ENCODE results near the gene MYPN.
"Not testable (repeated sequence)": the region's sequence is repeated elsewhere in the genome, so short reads cannot be mapped to it uniquely, and the experiment has no call there.

The MYPN gene

GRCh38 chr10:68109331-68109730 is at the start of gene MYPN:
MYPN (plus strand) TSS chr10:68109488; CDS start chr10:68121439, 11,951 bp downstream.
- no peak for DNase-seq

- no peak for DNase-seq
These were observed 42.3 kb upstream of the MYPN start for GRCh38 chr10:68067029-68067428.

GRCh38 chr10:68067508-68067907 is 41.8 kb upstream of the MYPN start:
- DNase-seq = no peak

GRCh38 chr10:68073631-68074030 is 35.7 kb upstream of the MYPN start:
- no peak for DNase-seq

GRCh38 chr10:68074031-68074774 is 35.1 kb upstream of the MYPN start:
- DNase-seq = no peak

GRCh38 chr10:68074775-68075549 is 34.3 kb upstream of the MYPN start, which contains the start of gene HERC4:
HERC4 (minus strand) TSS chr10:68075283; CDS start chr10:68073108, 2,175 bp downstream.
- DNase-seq = peak; percentile 82

- no peak for DNase-seq
These were observed 33.7 kb upstream of the MYPN start for GRCh38 chr10:68075550-68076004.

- not testable (repeated sequence) for DNase-seq
These were observed 33.2 kb upstream of the MYPN start for GRCh38 chr10:68076081-68076480.

GRCh38 chr10:68077026-68077425 is 32.3 kb upstream of the MYPN start:
- no peak for DNase-seq

DNA sequence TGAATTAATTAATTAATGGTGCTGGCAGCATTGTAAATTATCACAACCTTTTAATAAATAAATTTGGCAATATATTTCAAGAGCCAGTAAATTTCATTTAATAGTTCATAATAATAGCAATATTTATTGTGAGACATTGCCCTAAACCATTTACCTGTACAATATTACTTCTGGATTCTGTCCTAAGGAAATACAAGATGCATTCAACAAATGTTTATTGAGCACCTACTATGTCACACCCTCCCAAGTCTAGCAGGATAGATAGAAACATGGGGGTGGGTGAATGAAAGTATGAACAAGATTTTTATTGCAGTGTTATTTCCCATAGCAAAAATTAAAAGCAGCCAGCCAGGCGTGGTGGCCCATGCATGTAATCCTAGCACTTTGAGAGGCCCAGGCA is 29.9 kb upstream of the MYPN start:
- DNase-seq = no peak

- no peak for DNase-seq
These were observed 28.3 kb upstream of the MYPN start for GRCh38 chr10:68080853-68081431.

GRCh38 chr10:68081916-68082315 is 27.4 kb upstream of the MYPN start:
- no peak for DNase-seq

- peak; percentile 21 for DNase-seq
These were observed 26.4 kb upstream of the MYPN start for GRCh38 chr10:68082872-68083271.

GRCh38 chr10:68083953-68084352 is 25.3 kb upstream of the MYPN start:
- no peak for DNase-seq

GRCh38 chr10:68084469-68084868 is 24.8 kb upstream of the MYPN start:
- no peak for DNase-seq

DNA sequence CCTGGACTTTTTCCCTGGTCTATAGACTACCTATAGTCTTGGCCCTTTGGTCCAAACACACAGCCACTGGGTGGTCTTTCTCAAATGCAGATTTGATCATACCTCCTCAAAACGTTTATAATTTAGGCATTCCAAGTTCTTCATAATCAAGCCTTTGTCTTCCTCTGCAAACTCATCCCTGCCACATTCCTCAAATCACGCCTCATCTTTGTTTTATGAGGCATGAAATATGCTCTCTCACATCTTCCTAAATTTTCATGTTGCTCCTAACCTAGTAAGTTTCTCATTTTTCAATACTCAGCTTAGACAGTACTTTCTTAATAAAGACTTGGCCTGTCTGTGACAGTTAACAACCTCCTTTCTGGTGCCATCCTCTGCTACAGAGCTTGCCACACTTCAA is 23.3 kb upstream of the MYPN start:
- DNase-seq = no peak

GRCh38 chr10:68086910-68087684 is 22.2 kb upstream of the MYPN start:
- no peak for DNase-seq

GRCh38 chr10:68087685-68088401 is 21.4 kb upstream of the MYPN start:
- no peak for DNase-seq

GRCh38 chr10:68088740-68089139 is 20.5 kb upstream of the MYPN start:
- DNase-seq = no peak

GRCh38 chr10:68090586-68090985 is 18.7 kb upstream of the MYPN start:
- DNase-seq = no peak

GRCh38 chr10:68092512-68092911 is 16.8 kb upstream of the MYPN start:
- DNase-seq = no peak

GRCh38 chr10:68095153-68095552 is 14.1 kb upstream of the MYPN start:
- no peak for DNase-seq

Measured in amniotic stem cell (primary cell).